Measurements from ENCODE around the gene HEXB.

DNA sequence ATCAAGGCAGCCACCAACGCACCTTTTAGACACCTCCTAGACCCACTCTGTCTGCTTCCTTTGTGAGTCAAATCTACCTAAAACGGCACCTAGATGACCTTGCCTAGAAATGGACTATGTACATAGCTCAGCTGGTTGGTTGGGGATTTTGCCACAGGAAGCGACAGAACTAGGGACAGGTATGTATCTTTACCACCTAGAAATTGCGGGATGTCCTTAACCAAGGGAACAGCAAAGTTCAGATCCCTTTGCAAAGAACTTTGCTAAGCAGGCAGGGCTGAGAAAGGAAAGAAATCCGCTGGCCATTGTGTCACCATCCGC is 42.5 kb upstream of the HEXB start:
- TF ChIP-seq, protein P1, sequence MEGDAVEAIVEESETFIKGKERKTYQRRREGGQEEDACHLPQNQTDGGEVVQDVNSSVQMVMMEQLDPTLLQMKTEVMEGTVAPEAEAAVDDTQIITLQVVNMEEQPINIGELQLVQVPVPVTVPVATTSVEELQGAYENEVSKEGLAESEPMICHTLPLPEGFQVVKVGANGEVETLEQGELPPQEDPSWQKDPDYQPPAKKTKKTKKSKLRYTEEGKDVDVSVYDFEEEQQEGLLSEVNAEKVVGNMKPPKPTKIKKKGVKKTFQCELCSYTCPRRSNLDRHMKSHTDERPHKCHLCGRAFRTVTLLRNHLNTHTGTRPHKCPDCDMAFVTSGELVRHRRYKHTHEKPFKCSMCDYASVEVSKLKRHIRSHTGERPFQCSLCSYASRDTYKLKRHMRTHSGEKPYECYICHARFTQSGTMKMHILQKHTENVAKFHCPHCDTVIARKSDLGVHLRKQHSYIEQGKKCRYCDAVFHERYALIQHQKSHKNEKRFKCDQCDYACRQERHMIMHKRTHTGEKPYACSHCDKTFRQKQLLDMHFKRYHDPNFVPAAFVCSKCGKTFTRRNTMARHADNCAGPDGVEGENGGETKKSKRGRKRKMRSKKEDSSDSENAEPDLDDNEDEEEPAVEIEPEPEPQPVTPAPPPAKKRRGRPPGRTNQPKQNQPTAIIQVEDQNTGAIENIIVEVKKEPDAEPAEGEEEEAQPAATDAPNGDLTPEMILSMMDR (conservative IDR thresholded peaks at IDR 0.05; ENCODE audit: low read depth, low read length) = no peak
- TF ChIP-seq EZH2 (IDR thresholded peaks at IDR 0.05; ENCODE audit: borderline replicate concordance, low read depth, low read length, poor library complexity, severe bottlenecking) = no peak
